NK-92 (cell line): ENCODE results near the gene NPAS3.

Experiments used
- DNase-seq: peaks from one replicate; lab custom pipeline; 2025; ENCODE audit not compliant: unreplicated experiment; lab: John Stamatoyannopoulos, UW

NPAS3 gene

GRCh38 chr14:33240466-33240865 lies 301.8 kb downstream of the NPAS3 start:
- no peak for DNase-seq

DNA sequence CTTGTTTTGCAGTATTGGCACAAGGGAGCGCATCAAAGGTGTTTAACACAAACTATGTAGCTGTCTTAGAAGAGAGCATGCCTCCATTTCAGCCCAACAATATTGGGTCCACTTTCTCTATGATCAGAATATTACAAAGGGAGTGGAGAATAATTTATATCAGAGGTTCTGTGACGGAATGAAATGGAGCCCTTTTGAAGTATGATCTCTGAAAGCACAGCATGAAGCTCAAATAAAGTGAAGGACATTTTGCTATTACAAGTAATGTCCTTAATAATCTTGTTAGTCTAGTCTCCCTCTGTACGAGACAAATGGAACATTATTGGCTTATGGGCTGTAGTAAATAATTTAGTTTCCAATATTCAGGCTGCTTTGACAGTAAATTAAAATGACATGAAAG lies 302.7 kb downstream of the NPAS3 start:
- no peak for DNase-seq

DNA sequence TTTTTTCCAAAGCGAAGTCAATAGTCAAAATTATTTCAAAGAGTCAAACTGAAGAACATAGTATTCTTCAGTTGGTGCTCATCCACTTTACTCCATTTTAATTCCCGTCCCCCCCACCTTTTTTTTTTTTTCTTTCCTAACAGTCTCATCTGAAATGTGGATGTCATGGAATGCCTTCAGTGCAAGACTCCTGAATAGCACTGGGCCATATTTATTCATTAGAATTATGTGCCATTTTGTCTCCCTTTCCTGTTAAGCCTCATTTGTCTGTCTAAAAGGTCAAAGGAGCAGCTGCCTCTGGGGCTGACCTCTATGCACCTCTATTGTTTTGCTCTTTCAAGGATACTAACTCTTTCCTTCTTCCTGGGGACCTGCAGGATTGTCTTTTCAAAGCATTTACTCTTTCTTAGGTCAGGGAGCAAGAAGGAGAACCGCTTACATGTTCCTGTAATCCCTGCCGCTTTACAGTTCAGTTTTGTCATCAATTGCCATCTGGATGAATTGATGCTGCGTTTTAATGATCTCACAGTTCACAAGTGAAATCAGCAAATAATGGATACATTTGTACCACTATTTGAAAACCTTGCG lies 310.6 kb downstream of the NPAS3 start:
- no peak for DNase-seq

DNA sequence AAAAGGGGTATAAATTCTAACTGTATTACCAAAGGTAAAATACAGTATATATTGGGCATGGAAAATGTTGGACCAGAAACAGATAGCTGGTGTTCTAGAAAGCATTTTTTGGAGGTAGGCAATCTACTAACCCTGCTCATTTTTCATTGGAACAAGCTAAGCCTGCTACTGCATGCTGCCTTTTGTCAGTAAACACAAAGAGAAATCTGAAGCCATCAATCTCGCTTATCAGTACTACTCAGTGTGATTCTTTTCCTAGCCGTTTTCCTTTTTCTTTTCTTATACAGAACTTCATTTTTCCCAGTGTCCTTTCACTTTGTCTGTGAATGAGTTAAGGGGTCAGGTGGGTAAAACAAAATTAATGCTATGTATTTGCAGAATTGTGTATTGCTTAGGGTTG lies 312.3 kb downstream of the NPAS3 start:
- DNase-seq = no peak

GRCh38 chr14:33254342-33254741 lies 315.7 kb downstream of the NPAS3 start:
- DNase-seq = no peak

- DNase-seq = no peak
Measured at GRCh38 chr14:33254861-33255395, 316.2 kb downstream of the NPAS3 start.

DNA sequence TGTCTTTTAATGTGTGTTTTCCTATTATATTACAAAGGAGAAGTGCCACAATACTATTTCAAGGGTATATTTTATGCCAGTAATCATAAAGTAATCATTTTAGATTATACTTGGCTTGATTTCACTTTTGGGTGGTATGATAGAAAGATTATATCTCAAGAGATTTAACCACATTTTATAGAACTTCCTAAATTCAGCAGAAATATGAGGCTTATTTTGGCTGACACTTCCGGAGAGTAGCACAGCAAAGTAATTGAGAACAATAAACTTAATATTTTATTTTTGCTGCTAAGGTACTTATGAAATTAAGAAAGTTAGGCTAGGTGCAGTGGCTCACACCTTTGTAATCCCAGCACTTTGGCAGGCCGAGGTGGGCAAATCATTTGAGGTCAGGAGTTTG lies 319.1 kb downstream of the NPAS3 start:
- no peak for DNase-seq

- DNase-seq = no peak
Measured at GRCh38 chr14:33259764-33260163, 321.1 kb downstream of the NPAS3 start.

GRCh38 chr14:33271216-33271615 lies 332.5 kb downstream of the NPAS3 start:
- no peak for DNase-seq

DNA sequence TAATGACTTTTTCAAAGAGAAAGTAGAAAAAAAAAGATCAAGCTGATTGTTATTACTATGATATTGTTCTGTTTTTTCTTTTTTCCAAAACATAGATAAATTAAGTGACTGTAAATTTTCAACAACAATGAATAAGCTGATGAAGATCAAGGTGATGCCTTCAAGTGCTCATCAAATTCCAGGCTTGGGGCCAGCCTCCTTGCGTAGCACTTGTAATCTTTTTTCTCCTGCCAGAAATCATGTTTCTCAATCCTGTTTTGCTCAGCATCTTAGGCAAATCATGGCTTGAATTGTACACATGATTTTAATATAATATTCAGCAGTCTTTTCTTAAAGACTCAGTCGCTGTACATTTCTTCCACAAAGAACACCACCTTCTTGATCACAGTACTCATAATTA lies 333.2 kb downstream of the NPAS3 start:
- no peak for DNase-seq

- no peak for DNase-seq
Measured at GRCh38 chr14:33273978-33274377, 335.3 kb downstream of the NPAS3 start.

DNA sequence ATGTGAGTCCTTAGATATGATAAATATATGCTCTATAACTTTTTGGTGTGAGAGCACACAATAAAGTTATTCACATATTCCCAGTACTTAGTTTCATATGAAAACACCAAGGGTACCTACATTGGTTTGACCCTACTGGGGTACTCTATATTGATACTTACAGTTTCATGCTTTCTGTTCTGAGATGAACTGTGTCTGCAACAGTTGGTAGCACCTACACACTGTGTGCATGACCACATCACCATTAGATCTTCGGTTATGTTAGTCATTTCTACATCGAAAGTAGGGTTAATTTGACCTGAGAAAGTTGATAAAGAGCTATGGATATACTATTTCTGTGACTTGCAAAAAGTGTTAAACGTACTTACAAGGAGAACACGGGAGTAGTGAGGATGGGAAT lies 337.2 kb downstream of the NPAS3 start:
- no peak for DNase-seq

DNA sequence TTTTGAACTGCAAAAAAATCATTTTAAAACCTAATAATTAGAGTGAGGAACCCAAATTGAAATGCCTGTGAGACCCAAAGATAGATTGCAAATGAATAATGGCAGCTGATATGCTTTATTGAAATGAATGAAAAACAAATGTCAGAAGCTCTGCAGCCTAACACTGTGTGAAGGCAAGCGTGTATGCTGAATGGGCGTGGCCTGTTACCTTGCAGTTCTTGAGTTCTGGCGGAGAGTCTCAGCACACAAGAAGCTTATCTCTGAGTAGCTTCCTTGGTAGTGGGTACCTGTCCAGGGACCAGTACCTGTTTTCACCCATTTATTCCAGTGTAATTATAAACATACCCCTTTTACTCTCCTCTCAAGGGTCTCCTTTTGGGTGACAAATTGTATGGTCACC lies 341.2 kb downstream of the NPAS3 start:
- DNase-seq = no peak

- DNase-seq = no peak
Measured at GRCh38 chr14:33280646-33281045, 342.0 kb downstream of the NPAS3 start.

DNA sequence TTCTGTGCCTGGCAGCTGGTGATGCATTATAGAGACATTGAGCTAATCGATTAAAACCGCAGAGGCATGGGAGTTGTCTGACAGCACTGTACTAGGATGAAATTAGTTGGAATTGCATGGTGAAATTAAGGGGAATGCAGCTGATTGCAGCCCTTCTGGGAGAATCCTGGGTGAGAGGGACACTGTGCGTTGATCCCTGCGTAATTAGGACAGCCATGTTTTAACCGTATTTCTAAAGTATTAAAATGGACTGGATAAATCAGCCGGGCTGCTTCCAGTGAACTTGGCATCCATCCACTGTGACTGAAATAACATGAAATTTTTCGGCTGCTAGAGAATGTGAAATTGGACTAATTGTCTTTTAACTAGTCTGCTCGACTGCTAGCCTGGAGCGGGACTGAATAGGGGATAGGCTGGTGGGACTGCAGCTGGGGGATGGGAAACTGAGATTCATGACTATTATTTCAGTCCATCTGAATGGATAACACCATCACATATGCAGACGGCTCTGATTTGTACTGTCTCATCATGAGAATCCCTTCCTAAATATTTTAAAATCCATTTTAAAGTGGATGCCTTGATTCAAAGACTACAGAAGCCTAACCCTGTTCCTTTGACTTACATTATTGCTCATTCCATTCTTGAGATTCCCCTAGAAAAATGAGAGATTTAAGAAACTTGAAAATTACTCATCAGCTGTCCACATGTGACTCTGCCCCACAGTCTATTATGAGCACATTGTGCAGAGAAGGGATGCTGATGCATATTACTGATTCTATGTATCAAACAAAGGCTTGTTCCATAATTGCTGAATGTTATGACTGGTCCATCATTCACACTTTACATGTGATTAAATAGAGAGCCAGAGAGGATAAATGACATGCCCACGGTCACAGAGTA lies 343.9 kb downstream of the NPAS3 start:
- no peak for DNase-seq

DNA sequence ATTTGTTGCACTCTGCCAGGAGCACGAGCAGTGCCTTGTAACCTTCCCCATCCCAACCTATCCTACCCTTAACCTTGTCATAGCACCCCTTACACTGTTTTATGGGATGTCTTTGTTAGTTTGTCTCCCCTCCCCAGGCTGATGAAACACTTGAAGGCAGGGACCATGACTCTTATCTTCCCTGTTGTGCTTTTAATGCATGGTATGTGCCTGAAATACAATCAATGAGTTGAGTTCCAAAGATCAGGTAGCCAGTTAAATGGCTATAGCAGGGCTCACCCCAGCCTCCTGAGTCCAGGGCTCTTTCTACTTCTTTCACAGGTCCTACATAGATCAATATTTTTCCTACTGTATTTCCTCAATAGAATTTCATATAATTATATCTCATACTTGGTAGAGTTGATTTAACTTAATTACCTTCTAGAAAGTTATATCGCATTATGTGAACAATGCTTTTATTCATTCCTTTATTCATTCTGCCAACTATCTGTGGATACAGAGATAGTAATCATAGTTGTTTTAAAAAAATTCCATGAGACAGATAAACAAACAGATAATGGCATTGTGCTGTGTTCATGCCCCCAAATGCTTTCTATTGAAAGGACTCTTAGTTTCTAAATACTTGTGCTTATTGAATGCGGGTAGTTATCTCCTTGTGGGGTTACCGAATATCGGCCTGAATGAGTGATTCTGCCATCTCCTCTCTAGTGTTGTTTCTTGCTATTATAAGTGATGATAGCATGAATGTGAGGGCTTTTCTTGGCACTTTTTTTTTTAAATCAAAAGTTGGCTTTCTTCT lies 347.4 kb downstream of the NPAS3 start:
- no peak for DNase-seq

GRCh38 chr14:33287189-33287588 lies 348.5 kb downstream of the NPAS3 start:
- DNase-seq = no peak

GRCh38 chr14:33290641-33291040 lies 352.0 kb downstream of the NPAS3 start:
- DNase-seq = no peak

DNA sequence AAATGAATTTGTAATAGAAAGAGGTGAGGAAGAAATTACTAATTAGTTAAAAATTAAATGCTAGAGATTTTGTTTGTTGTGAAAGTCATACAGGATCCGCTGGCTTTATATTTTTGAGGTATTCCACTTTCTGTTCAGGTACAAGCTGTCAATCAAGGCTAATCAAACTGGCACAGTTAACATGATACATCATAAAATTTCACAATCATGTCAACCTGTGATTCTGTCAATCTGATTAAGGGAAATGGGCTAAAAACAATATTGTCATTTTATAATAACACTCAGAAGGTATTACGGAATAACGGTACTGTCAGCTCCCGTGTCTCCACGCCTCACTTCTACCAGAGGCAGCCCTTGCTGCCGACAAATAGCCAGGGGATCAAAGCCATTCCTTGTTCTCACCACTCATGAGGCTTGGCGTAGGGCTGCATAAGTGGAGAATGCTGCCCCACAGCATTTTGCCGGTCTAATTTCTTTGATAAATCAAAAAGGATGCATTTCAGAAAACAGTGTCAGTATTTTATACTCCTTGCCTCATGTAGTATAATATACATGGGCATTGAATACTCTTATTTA lies 352.9 kb downstream of the NPAS3 start:
- DNase-seq = no peak

- no peak for DNase-seq
Measured at GRCh38 chr14:33294419-33294818, 355.7 kb downstream of the NPAS3 start.

- DNase-seq = no peak
Measured at GRCh38 chr14:33297565-33297964, 358.9 kb downstream of the NPAS3 start.
